ENCODE data around the gene BTNL9. TPM values are rescaled to one million over a fixed set of nuclear protein-coding genes. Genes with fewer than 3 reads are reported as not detected.

BTNL9 gene
- total RNA-seq, 1 donor from 2014 or later = not detected

GRCh38 chr5:181109489-181110013 is 69.5 kb downstream of the BTNL9 start:
- H3K4me3 ChIP-seq (ENCODE audit: low read depth, low read length) = no peak overlapping the region
- TF ChIP-seq CTCF (conservative IDR thresholded peaks at IDR 0.05; ENCODE audit: low read depth, low read length) = no peak
- DNase-seq (ENCODE audit: low read depth) = no peak

- no peak for DNase-seq (ENCODE audit: low read depth)
- no peak for TF ChIP-seq CTCF (conservative IDR thresholded peaks at IDR 0.05; ENCODE audit: low read depth, low read length)
Observed at GRCh38 chr5:181111010-181111409, 70.9 kb downstream of the BTNL9 start.

More at GRCh38 chr5:181111010-181111409, 70.9 kb downstream of the BTNL9 start:
- H3K4me3 ChIP-seq (ENCODE audit: low read depth, low read length) = no peak overlapping the region

Other genes starting within 250 kb of the BTNL9 start
- 71.7 and 79.6 TPM in 2 replicates for gene MGAT1, start 237.5 kb upstream of the BTNL9 start, total RNA-seq
- gene ZFP62, start 179.0 kb upstream of the BTNL9 start, total RNA-seq = 10.4 and 12.4 TPM in 2 replicates
- not detected in 2 replicates for gene BTNL8, start 141.1 kb upstream of the BTNL9 start, total RNA-seq
- not detected in 2 replicates for gene BTNL3, start 51.4 kb upstream of the BTNL9 start, total RNA-seq
- gene OR2V1, start 90.9 kb downstream of the BTNL9 start, total RNA-seq = not detected in 2 replicates
- gene OR2V2, start 107.3 kb downstream of the BTNL9 start, total RNA-seq = not detected in 2 replicates
- 2.7 and 14.6 TPM in 2 replicates for gene TRIM7, start 164.9 kb downstream of the BTNL9 start, total RNA-seq
- 10.6 and 12.4 TPM in 2 replicates for gene TRIM41, start 183.0 kb downstream of the BTNL9 start, total RNA-seq
- 2,747 and 3,067 TPM in 2 replicates for gene RACK1, start 203.6 kb downstream of the BTNL9 start, total RNA-seq
- gene TRIM52, start 220.9 kb downstream of the BTNL9 start, total RNA-seq = 1.6 and 3.5 TPM in 2 replicates